ENCODE measurements around the gene PCNA. TPM values are rescaled to one million over a fixed set of nuclear protein-coding genes. Genes with fewer than 3 reads are reported as not detected.

PCNA gene
- total RNA-seq, 1 experiment from 2014 or later: 274 TPM

- Mint-ChIP-seq H3K9me3 (no peaks in the 10 kb centered on the region), H3K27me3 (ENCODE audit: low read depth) (no peaks in the 10 kb centered on the region), H3K4me1 (peaks cover 25 to 31% of the 10 kb centered on the region in 2 experiments), H3K27ac (no peak overlapping the region), H3K4me3 (no peak overlapping the region), H3K36me3 (ENCODE audit: insufficient read depth in 1 of 3, low read depth in 3 of 3) (peaks cover 0 to 3% (median 0%) of the 10 kb centered on the region in 3 experiments; a peak in 2 of 7 replicates)
- no peak overlapping the region for H2AFZ ChIP-seq (ENCODE audit: low read length)
- H3K79me1 ChIP-seq (ENCODE audit: insufficient read depth, low read depth, low read length, poor library complexity, severe bottlenecking): peaks cover 2% of the 10 kb centered on the region
- H3K4me1 ChIP-seq (ENCODE audit: insufficient read depth, low read length): peaks cover 7% of the 10 kb centered on the region
- no peak overlapping the region for H4K5ac ChIP-seq (ENCODE audit: insufficient read length, low read depth, low read length)
- DNase-seq: no peak
- no peak overlapping the region for H2BK5ac ChIP-seq (ENCODE audit: insufficient read length, low read length)
- no peak overlapping the region for H3K9ac ChIP-seq (ENCODE audit: extremely low read depth, insufficient read length, low read length)
- H3K4me2 ChIP-seq (ENCODE audit: insufficient read depth, insufficient read length, low read length): no peak overlapping the region
- H3K27ac ChIP-seq (ENCODE audit: insufficient read length, low read depth, low read length): no peak overlapping the region
- no peak overlapping the region for H3K23ac ChIP-seq (ENCODE audit: insufficient read length, low read depth, low read length)
- no peak overlapping the region for H3T11ph ChIP-seq (ENCODE audit: low read length)
- TF ChIP-seq, protein P1, sequence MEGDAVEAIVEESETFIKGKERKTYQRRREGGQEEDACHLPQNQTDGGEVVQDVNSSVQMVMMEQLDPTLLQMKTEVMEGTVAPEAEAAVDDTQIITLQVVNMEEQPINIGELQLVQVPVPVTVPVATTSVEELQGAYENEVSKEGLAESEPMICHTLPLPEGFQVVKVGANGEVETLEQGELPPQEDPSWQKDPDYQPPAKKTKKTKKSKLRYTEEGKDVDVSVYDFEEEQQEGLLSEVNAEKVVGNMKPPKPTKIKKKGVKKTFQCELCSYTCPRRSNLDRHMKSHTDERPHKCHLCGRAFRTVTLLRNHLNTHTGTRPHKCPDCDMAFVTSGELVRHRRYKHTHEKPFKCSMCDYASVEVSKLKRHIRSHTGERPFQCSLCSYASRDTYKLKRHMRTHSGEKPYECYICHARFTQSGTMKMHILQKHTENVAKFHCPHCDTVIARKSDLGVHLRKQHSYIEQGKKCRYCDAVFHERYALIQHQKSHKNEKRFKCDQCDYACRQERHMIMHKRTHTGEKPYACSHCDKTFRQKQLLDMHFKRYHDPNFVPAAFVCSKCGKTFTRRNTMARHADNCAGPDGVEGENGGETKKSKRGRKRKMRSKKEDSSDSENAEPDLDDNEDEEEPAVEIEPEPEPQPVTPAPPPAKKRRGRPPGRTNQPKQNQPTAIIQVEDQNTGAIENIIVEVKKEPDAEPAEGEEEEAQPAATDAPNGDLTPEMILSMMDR (conservative IDR thresholded peaks at IDR 0.05): no peak
- H3K18ac ChIP-seq (ENCODE audit: insufficient read length, low read depth, low read length): no peak overlapping the region
- no peak overlapping the region for H2BK120ac ChIP-seq (ENCODE audit: low read depth, low read length, poor library complexity, severe bottlenecking)
- H3K56ac ChIP-seq (ENCODE audit: insufficient read length, low read depth, low read length): no peak overlapping the region
- no peak overlapping the region for H4K91ac ChIP-seq (ENCODE audit: insufficient read length, low read depth, low read length)
- H3K23me2 ChIP-seq (ENCODE audit: insufficient read length, low read depth, low read length, poor library complexity, severe bottlenecking): no peaks in the 10 kb centered on the region
- no peak overlapping the region for H2BK20ac ChIP-seq (ENCODE audit: low read depth, low read length, poor library complexity, severe bottlenecking)
- WGBS (ENCODE audit: extremely low coverage, insufficient read length, low lambda C conversion rate): no CpG with 5 or more reads among the region's 6 CpGs
- H2BK12ac ChIP-seq (ENCODE audit: insufficient read length, low read depth, low read length): no peak overlapping the region
- H3K9me3 ChIP-seq (ENCODE audit: control insufficient read depth, low read depth, low read length): no peaks in the 10 kb centered on the region
- peaks cover 7% of the 10 kb centered on the region for H3K79me2 ChIP-seq (ENCODE audit: insufficient read depth, low read length)
- no peak overlapping the region for H4K8ac ChIP-seq (replicated peaks; ENCODE audit: insufficient read length, low read depth, low read length)
- no peak overlapping the region for H2AK5ac ChIP-seq (ENCODE audit: insufficient read length, low read length)
- H4K20me1 ChIP-seq (ENCODE audit: control insufficient read depth, insufficient read depth, insufficient read length): no peaks in the 10 kb centered on the region
- H2BK15ac ChIP-seq (ENCODE audit: low read depth, low read length): no peak overlapping the region
- no peaks in the 10 kb centered on the region for H3K27me3 ChIP-seq (ENCODE audit: insufficient read depth, low read length)
- H3K4ac ChIP-seq (ENCODE audit: low read depth, low read length): no peak overlapping the region
- H3K14ac ChIP-seq (ENCODE audit: insufficient read depth, low read length): no peak overlapping the region
These were observed 41.9 kb upstream of the PCNA start for GRCh38 chr20:5161536-5162164.

All from H9 (cell line).